COLO829 (cell line): Measurements from ENCODE around the gene COL19A1.
"Not testable (repeated sequence)": the region's sequence is repeated elsewhere in the genome, so short reads cannot be mapped to it uniquely, and the experiment has no call there.

Source experiments
- DNase-seq: peaks from one replicate; pipeline ENCODE4 v3.0.0; 2012; ENCODE audit warnings: low spot score

Gene COL19A1

GRCh38 chr6:69965974-69966373 is 99.6 kb downstream of the COL19A1 start:
- not testable (repeated sequence) for DNase-seq

- no peak for DNase-seq
These were observed 106.8 kb downstream of the COL19A1 start for GRCh38 chr6:69973138-69973537.

- no peak for DNase-seq
These were observed 107.4 kb downstream of the COL19A1 start for GRCh38 chr6:69973763-69974162.

- no peak for DNase-seq
These were observed 107.8 kb downstream of the COL19A1 start for GRCh38 chr6:69974193-69974592.

GRCh38 chr6:69976591-69977090 is 110.3 kb downstream of the COL19A1 start:
- no peak for DNase-seq

GRCh38 chr6:69980624-69981023 is 114.3 kb downstream of the COL19A1 start:
- no peak for DNase-seq

- DNase-seq: no peak
These were observed 118.2 kb downstream of the COL19A1 start for GRCh38 chr6:69984506-69984905.

GRCh38 chr6:69985180-69985579 is 118.8 kb downstream of the COL19A1 start:
- no peak for DNase-seq

- no peak for DNase-seq
These were observed 121.2 kb downstream of the COL19A1 start for GRCh38 chr6:69987550-69987949.

GRCh38 chr6:69988458-69989126 is 122.2 kb downstream of the COL19A1 start:
- DNase-seq: no peak

GRCh38 chr6:69994251-69994650 is 127.9 kb downstream of the COL19A1 start:
- no peak for DNase-seq

GRCh38 chr6:70008189-70008588 is 141.8 kb downstream of the COL19A1 start:
- DNase-seq: no peak

GRCh38 chr6:70010339-70010738 is 144.0 kb downstream of the COL19A1 start:
- DNase-seq: not testable (repeated sequence)

GRCh38 chr6:70023201-70023600 is 156.8 kb downstream of the COL19A1 start:
- DNase-seq: not testable (repeated sequence)

- no peak for DNase-seq
These were observed 161.9 kb downstream of the COL19A1 start for GRCh38 chr6:70028246-70028645.

GRCh38 chr6:70028926-70029325 is 162.6 kb downstream of the COL19A1 start:
- DNase-seq: no peak

GRCh38 chr6:70033781-70034180 is 167.4 kb downstream of the COL19A1 start:
- no peak for DNase-seq

GRCh38 chr6:70037445-70037844 is 171.1 kb downstream of the COL19A1 start:
- DNase-seq: no peak

- DNase-seq: no peak
These were observed 174.4 kb downstream of the COL19A1 start for GRCh38 chr6:70040766-70041165.

GRCh38 chr6:70041411-70041810 is 175.1 kb downstream of the COL19A1 start:
- no peak for DNase-seq

GRCh38 chr6:70045413-70045812 is 179.1 kb downstream of the COL19A1 start:
- DNase-seq: no peak

GRCh38 chr6:70051197-70052124 is 185.1 kb downstream of the COL19A1 start:
- DNase-seq: no peak
